K562 (cell line): ENCODE measurements around the gene ZDHHC14. TPM values are rescaled to one million over a fixed set of nuclear protein-coding genes. Genes with fewer than 3 reads are reported as not detected.

Source experiments
- CAMTA2 ChIP-seq: fragments of 250-450 bp; sonication (Bioruptor Pico); conservative IDR thresholded peaks from 2 replicates; pipeline ENCODE4 v1.5.1; 2022
- CGGBP1 ChIP-seq: fragments of 250-450 bp; sonication (Bioruptor Pico); IDR thresholded peaks from 2 replicates; pipeline ENCODE4 v1.9.0; 2021; ENCODE audit warnings: mild to moderate bottlenecking
- CREB3 ChIP-seq: fragments of 450-650 bp; conservative IDR thresholded peaks from 2 replicates; pipeline ENCODE4 v1.6.1; 2016; ENCODE audit warnings: missing genetic modification characterization, low read depth, mild to moderate bottlenecking, missing compliant biosample characterization, moderate library complexity
- GTF2B ChIP-seq: IDR thresholded peaks from 2 replicates; pipeline ENCODE4 v1.6.1; 2011; ENCODE audit not compliant: insufficient read length; ENCODE audit errors: extremely low read depth
- MCM3 ChIP-seq: fragments of 450-650 bp; IDR thresholded peaks from 2 replicates; pipeline ENCODE4 v1.6.1; 2016
- NFIX ChIP-seq: fragments of 250-450 bp; sonication (Bioruptor Pico); IDR thresholded peaks from 2 replicates; pipeline ENCODE4 v1.4.0; 2020; ENCODE audit warnings: low read depth, mild to moderate bottlenecking, moderate library complexity
- SMAD4 ChIP-seq: fragments of 250-450 bp; sonication (Bioruptor Pico); conservative IDR thresholded peaks from 2 replicates; pipeline ENCODE4 v1.8.0; 2021; ENCODE audit warnings: inconsistent platforms, mild to moderate bottlenecking, moderate library complexity
- ZHX1 ChIP-seq: fragments of 150-350 bp; conservative IDR thresholded peaks from 2 replicates; pipeline ENCODE4 v1.6.1; 2014; ENCODE audit warnings: low read length
- ZNF224 ChIP-seq: sonication (generic); formaldehyde crosslinking; IDR thresholded peaks from 2 replicates; pipeline ENCODE4 v1.8.0; 2022; ENCODE audit warnings: mild to moderate bottlenecking, missing genetic modification reagents
- ZNF239 ChIP-seq: fragments of 250-450 bp; sonication (Bioruptor Pico); IDR thresholded peaks from 2 replicates; pipeline ENCODE4 v1.4.0; 2020; ENCODE audit warnings: mild to moderate bottlenecking
- polyA plus RNA-seq, 8 experiments: library from polyadenylated mRNA; depleted of rRNA in 4 of 8; stranded (reverse) in 5 of 8; unstranded in 3 of 8; fragments of >200 nt; fragmentation: Nextera tagmentation in 2 of 8; fragmentation: Illumina TruSeq in 1 of 8; extraction: Ambion mirVana in 2 of 8; extraction: Trizol in 1 of 8; gene quantifications; 2 replicates each; pipeline versions ENCODE4 v1.2.1 to v1.2.3, GENCODE V29; 2011 to 2014; ENCODE audit warnings: inconsistent platforms in 1 of 8, missing spikeins in 1 of 8
- total RNA-seq, 7 experiments: library from RNA; depleted of rRNA in 6 of 7; stranded (reverse); fragments of >200 nt in 6 of 7; fragmentation: Illumina TruSeq in 2 of 7; extraction: Trizol in 2 of 7; gene quantifications; 2 replicates each; pipeline versions ENCODE4 v1.2.1 to v1.2.3, GENCODE V29; 2011 to 2021; ENCODE audit warnings: low replicate concordance in 1 of 7
- TF ChIP-seq, protein P1 (sequence below): fragments of 450-650 bp; IDR thresholded peaks from 2 replicates; pipeline ENCODE4 v1.7.1; 2018; ENCODE audit warnings: mild to moderate bottlenecking, low read depth; ENCODE audit not compliant: partially characterized antibody
- TF ChIP-seq, protein P2 (sequence below): fragments of 450-650 bp; formaldehyde crosslinking; conservative IDR thresholded peaks from 2 replicates; pipeline ENCODE4 v1.4.0; 2022; ENCODE audit warnings: mild to moderate bottlenecking, missing genetic modification characterization
- TF ChIP-seq, protein P3 (sequence below): fragments of 450-650 bp; IDR thresholded peaks from 2 replicates; pipeline ENCODE4 v1.6.1; 2017; ENCODE audit warnings: antibody characterized with exemption, mild to moderate bottlenecking

Gene ZDHHC14
- total and polyA plus RNA-seq, 9 of the 15 experiments (the other 6 are each of a cell fraction or from before 2014, with no cell fraction given), result 0.92 to 23.1 (median 13.8) TPM

DNA sequence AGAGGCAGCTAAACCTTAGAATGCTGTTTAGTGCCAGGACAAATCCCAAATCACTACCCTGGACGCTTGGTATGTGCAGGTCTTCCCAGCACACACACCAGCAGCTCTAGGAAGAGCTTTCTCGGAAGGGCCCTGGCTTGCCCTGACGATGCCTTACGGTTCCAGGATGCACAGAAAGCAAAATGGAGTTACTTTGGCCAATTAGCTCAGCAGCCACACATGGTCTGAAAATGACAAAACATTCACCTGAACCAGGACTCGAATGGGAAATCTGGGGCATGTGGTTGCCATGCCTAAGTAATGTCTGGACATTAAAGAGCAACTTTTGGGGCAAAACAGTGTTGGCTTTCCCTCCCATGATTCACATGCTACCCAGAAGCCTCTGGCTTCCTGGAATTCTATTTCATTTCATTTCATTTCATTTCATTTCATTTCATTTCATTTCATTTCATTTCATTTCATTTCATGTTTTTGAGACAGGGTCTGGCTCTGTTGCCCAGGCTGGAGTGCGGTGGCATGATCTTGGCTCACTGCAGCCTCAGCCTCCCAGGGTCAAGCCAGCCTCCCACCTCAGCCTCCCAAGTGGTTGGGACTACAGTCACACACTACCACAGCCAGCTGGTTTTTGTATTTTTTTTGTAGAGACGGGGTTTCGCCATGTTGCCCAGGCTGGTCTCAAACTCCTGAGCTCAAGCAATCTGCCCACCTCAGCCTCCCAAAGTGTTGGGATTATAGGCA lies 153.3 kb downstream of the ZDHHC14 start (continued):
- TF ChIP-seq ZHX1 (no peak), NFIX (CRISPR knock-in tag) (no peak), CGGBP1 (CRISPR knock-in tag) (no peak), ZNF239 (CRISPR knock-in tag) (peak; percentile 76), CAMTA2 (CRISPR knock-in tag) (no peak), MCM3 (no peak), SMAD4 (CRISPR knock-in tag) (peak; percentile 95), ZNF224 (CRISPR knock-in tag) (no peak), GTF2B (no peak), CREB3 (tag) (peak; percentile 92)
- TF ChIP-seq, protein P1, sequence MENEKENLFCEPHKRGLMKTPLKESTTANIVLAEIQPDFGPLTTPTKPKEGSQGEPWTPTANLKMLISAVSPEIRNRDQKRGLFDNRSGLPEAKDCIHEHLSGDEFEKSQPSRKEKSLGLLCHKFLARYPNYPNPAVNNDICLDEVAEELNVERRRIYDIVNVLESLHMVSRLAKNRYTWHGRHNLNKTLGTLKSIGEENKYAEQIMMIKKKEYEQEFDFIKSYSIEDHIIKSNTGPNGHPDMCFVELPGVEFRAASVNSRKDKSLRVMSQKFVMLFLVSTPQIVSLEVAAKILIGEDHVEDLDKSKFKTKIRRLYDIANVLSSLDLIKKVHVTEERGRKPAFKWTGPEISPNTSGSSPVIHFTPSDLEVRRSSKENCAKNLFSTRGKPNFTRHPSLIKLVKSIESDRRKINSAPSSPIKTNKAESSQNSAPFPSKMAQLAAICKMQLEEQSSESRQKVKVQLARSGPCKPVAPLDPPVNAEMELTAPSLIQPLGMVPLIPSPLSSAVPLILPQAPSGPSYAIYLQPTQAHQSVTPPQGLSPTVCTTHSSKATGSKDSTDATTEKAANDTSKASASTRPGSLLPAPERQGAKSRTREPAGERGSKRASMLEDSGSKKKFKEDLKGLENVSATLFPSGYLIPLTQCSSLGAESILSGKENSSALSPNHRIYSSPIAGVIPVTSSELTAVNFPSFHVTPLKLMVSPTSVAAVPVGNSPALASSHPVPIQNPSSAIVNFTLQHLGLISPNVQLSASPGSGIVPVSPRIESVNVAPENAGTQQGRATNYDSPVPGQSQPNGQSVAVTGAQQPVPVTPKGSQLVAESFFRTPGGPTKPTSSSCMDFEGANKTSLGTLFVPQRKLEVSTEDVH, result no peak
- TF ChIP-seq, protein P2, sequence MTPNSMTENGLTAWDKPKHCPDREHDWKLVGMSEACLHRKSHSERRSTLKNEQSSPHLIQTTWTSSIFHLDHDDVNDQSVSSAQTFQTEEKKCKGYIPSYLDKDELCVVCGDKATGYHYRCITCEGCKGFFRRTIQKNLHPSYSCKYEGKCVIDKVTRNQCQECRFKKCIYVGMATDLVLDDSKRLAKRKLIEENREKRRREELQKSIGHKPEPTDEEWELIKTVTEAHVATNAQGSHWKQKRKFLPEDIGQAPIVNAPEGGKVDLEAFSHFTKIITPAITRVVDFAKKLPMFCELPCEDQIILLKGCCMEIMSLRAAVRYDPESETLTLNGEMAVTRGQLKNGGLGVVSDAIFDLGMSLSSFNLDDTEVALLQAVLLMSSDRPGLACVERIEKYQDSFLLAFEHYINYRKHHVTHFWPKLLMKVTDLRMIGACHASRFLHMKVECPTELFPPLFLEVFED (CRISPR knock-in tag), result no peak
- TF ChIP-seq, protein P3, sequence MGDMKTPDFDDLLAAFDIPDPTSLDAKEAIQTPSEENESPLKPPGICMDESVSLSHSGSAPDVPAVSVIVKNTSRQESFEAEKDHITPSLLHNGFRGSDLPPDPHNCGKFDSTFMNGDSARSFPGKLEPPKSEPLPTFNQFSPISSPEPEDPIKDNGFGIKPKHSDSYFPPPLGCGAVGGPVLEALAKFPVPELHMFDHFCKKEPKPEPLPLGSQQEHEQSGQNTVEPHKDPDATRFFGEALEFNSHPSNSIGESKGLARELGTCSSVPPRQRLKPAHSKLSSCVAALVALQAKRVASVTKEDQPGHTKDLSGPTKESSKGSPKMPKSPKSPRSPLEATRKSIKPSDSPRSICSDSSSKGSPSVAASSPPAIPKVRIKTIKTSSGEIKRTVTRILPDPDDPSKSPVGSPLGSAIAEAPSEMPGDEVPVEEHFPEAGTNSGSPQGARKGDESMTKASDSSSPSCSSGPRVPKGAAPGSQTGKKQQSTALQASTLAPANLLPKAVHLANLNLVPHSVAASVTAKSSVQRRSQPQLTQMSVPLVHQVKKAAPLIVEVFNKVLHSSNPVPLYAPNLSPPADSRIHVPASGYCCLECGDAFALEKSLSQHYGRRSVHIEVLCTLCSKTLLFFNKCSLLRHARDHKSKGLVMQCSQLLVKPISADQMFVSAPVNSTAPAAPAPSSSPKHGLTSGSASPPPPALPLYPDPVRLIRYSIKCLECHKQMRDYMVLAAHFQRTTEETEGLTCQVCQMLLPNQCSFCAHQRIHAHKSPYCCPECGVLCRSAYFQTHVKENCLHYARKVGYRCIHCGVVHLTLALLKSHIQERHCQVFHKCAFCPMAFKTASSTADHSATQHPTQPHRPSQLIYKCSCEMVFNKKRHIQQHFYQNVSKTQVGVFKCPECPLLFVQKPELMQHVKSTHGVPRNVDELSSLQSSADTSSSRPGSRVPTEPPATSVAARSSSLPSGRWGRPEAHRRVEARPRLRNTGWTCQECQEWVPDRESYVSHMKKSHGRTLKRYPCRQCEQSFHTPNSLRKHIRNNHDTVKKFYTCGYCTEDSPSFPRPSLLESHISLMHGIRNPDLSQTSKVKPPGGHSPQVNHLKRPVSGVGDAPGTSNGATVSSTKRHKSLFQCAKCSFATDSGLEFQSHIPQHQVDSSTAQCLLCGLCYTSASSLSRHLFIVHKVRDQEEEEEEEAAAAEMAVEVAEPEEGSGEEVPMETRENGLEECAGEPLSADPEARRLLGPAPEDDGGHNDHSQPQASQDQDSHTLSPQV, result peak; percentile 98
